Stimulated activated CD8-positive, alpha-beta memory T cell treated with anti-CD3 and anti-CD28 coated beads, Interleukin-12 subunit alpha, Interleukin-12 subunit beta, amount 100 ng/mL, for 24 hours (primary cell): ENCODE results near the gene STX18.
"Not testable (repeated sequence)": the region's sequence is repeated elsewhere in the genome, so short reads cannot be mapped to it uniquely, and the experiment has no call there.

Source experiments
- DNase-seq: peaks from one replicate; pipeline ENCODE4 v3.0.0-alpha.2; 2020; ENCODE audit errors: extremely low read depth

The STX18 gene

DNA sequence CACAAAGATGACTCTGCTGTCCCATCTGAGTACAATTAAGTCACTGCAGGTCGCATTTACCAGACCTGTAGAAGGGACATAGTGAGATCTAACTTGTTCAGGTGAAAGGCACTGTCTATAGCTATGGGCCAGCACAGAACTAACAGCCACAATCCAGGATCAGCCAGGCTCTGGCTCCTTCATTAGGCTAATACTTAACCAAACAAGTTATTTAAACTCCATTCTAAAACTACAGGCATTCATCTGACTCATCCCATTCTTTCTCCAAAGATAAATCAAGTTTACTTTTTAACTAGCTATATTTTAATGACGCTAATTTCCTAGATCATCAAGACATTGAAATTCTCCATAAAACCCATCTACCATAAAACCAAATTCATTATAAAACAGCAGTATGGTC, 62.5 kb downstream of the STX18 start:
- DNase-seq = no peak

DNA sequence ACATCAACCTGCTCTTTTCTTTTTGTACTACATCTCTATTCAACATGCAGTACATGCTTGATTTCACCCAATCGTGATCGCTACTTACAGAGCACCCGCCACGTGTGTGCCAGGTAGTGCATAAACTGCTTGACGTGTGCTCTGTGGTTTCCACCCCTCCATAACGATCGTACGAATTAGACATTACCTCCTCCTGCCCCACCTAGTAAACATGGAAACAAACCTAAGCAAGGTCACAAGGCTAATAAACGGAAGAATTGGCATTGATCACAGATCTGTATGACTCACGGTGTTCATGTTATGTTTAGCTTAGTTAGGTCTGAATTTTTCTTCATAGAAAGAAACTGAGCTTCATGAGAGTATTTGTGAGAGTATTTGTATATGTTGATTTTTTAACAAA, 64.1 kb downstream of the STX18 start:
- DNase-seq = no peak

DNA sequence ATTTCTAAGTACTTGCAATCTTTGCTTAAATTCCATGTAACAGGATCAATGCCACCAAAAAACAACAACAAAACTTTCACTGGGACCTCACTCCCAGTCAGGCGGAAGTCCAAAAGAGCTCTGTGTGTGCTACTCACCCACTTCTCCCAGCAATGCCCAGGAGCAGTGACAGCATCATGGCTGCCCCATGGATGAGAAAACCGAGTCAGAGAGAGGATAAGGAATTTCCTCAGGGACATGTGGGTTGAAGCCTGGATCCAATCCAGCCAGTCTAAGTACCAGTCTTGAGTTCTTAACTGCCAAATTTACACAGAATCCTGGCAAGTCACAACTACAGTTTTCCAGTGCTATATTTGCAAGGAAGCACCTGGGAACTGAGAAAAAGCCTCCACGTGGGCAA, 64.5 kb downstream of the STX18 start:
- DNase-seq = no peak

DNA sequence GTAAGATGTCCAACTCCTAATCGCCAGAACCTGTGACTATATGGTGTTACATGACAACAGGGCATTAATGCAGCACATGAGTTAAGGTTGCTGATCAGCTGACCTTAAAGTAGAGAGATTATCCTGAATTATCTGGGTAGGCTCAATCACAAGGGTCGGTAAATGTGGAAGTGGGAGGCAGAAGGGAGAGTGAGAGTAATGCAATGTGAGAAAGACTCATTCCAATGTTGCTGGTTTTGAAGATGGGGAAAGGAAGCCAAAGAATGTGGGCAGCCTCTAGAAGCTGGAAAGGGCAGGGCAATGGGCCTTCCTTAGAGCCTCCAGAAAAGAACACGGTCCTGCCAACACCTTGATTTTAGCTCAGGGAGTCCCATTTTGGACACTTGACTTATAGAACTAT, 67.4 kb downstream of the STX18 start:
- DNase-seq = no peak

DNA sequence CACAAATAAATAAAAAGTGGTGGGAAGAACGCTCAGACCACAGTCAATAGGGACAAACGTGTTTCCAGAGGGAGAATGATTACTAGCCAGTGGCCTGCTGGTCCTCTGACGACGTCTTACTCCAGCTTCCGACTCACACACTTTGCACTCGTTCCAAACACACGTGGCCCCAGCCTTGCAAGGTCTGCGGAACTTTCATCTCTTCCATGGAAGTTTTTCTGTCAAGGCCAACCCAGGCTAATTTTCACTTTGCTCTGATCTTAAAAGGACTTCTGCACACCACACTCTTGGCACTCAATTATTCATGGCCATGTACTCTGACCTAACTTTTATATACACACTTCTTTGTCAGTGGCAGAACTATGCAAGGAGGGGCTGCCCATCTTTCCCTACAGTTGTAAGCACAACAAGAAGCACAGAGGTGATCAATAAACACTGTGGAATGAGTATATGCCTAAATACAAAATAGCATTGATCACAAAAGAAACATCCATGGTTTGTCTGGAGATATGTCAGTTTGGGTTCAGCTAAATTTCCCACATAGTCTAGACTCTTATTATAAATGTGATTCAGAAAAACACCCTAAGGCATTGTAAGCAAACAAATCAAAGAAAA, 69.4 kb downstream of the STX18 start:
- no peak for DNase-seq

DNA sequence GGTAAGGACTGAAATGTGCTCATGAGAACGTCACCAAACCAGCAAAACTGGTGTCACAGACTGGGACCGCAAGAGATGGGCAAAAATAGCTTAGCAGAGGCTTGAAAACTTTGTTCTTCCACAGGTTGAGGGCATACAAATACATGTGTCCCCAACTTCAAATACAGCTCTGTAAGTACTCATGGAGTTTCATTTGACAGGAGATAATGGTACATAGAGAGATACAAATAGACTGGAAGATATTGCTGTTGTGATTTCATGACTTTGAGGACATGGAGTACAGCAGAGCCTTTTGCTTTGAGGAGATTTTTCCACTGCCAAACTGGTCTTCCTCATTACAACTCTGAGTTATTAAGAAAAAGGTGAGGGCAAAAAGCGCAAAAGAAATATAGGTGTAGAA, 70.7 kb downstream of the STX18 start:
- no peak for DNase-seq

DNA sequence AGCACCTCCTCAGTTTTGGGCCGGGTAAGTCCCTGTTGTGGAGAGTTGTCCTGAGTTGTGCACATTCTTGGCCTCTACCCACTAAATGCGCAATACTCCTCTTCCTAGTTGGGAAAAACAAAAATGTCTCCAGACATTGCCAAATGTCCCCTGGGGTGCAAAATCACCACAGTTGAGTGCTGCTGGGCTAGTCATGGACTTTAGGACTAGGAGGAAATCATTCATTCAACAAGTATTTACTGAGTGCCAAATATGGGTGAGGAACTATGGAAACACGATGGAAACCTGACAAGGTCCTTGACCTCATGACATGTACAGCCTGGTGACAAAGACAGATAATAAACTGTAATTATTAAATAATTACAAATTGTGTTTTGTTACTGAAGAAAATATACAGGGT, 71.6 kb downstream of the STX18 start:
- no peak for DNase-seq

DNA sequence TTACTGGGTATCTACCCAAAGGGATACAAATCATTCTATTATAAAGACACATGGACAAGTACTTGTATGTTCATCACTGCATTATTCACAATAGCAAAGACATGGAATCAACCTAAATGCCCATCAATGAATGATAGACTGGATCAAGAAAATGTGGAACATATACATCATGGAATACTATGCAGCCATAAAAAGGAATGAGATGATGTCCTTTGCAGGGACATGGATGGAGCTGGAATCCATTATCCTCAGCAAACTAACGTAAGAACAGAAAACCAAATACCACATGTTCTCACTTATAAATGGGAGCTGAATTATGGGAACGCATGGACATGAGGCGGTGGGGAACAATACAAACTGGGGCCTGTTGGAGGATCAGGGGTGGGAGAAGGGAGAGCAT, 76.6 kb downstream of the STX18 start:
- not testable (repeated sequence) for DNase-seq

DNA sequence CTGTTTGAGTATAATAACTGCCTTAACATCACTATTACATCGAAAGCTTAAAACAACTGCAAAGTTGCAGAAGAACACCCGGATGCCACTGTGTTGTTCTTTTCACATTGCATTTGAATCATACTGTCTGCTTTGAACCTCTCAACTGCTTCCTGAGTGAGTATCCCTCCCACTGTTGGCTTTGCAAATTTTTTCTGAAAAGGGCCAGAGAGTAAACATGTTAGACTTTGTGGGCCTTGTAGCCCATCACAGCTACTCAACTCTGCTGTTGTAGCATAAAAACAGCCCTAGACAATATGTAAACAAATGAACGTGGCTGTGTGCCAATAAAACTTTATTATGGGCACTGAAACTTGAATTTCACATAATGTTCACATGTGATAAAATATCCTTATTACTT, 78.9 kb downstream of the STX18 start:
- DNase-seq = no peak

DNA sequence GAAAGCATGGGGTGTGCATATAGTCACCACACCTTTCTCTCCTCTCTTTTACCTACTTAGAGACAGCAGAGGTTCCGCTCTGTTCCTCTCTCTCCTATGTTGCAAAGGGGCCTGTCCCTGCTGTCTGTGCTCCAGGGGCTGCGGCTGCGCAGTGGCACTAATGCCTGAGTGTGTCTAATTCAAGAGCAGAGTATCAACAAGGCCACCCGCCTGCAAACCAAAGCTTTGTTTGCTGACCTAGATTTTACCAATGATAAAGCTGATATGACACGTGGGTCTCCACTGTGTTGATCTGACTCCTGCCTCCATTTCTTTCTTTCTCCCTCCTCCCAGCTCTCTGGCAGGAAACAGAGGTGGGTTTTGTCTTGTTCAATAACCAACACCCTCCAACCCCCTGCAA, 80.0 kb downstream of the STX18 start:
- DNase-seq = no peak

DNA sequence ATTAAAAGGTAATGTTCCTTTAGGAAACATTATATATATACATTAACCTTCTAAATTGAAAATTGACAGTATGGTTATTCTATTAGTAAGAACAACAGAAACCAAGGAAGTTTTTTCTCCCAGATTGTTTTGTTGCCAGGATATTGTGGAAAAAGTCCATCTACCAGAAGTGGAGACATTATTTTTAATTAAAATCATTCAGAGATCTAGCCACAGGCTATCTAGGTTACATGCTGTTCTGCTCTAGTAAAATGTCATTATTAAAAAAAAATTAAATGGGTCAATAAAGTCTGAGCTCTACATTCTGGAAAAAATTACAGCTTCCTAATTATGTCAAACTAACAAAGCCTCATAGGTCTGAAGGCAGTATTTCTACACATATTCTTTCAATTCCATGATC, 80.7 kb downstream of the STX18 start:
- DNase-seq = no peak

DNA sequence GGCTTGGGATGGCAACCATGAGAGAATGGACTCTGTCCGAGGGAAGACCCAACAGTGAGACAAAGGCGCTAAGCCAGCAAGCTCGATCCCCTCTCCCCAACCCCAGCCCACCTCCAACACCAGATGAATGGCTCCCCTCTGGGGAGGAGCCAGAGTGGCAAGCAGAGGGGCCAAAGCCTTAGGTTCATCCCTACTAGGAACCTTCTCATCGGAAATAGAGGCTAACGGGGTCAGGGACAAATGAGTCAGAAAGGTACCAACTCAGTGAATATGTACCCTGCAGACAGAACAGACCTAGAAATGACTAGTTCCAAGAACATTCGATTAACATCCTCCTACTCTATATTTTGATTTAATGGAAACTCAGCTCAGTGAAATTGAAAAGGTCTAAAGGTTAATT, 81.1 kb downstream of the STX18 start:
- no peak for DNase-seq

DNA sequence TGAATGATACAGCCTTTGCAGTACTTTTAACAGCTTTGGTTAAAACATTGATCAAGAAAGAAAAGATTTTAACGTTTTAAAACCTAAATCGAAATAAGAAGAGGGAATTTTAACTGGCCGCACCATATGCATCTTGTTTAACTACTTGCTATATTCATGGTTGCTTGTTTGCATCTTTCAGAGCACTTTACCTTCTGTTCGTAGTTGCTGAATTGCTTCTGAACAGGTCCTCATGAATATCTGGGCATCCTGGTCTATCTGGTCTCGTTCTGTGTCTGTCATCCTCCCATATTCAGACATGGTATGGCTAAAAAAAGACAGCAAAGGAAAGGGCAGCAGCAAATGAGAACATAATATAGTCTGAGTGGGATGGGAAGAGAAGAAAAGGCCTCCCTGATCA, 82.7 kb downstream of the STX18 start:
- DNase-seq = no peak

DNA sequence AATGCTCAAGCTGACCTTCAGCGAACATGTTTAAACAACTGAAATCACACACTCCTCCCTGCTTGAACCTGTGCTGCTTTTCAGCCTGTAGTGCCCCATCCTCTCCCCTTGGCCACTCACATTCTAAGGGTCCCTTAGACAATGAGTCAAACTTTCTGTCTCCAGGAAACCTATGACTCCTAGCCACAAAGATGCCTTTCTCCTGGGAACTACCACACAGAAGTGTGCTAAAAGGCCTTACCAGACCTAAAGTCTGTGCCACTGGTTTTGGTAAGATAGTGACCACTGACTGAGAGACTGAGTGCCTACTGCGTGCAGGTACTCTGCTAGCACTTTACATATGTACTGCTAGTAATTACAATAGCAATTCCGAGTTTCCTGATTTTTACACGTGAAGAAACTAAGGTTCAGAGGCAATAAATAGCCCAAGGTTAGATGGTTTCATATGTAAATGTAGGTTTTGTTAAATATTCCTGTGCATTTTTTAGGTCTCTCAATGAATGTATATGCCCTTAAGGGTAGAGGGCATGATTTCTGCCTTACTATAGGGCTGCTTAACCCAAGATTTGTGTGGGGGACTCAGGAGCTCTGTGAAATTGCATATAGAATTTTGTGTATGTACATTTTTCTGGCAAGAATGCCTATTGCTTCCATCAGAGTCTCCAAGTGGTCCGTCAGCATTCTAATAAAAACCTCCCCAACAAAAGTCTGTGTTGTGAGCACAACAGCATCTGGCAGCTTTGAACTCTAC, 83.9 kb downstream of the STX18 start:
- no peak for DNase-seq

DNA sequence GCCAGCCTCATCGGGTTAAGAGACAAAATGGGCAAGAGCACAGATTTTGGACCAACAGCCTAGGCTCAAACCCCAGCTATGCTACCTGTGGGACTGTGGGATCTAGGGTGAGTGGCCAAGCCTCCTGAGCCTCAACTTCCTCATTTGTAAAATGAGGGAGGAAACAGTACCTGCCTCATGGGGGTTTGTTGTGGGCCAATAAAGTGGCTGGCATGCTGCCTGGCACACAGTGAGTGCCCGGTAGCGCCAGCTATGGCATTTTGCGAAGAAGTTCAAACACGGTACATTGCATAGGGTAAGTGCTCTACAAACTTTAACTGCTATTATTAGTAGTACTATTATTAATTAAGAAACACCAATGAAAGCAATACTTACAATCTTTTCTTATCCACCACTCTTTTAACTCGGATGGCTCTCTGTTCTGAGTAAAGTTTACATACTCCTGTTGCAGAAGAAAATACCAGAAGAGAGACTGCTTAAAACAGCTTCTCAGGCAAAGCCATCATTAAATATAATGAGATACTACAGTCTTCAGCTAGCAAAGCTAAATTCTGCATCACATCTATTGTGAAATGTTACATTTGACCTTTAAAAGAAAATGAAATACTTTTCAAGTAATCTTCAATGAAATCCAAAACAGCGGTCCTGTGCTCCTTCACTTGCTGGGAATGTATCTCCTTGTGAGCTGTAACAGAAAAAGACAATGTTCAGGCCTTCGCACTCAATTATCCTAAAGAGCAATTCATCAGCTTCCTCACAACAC, 84.9 kb downstream of the STX18 start:
- no peak for DNase-seq

DNA sequence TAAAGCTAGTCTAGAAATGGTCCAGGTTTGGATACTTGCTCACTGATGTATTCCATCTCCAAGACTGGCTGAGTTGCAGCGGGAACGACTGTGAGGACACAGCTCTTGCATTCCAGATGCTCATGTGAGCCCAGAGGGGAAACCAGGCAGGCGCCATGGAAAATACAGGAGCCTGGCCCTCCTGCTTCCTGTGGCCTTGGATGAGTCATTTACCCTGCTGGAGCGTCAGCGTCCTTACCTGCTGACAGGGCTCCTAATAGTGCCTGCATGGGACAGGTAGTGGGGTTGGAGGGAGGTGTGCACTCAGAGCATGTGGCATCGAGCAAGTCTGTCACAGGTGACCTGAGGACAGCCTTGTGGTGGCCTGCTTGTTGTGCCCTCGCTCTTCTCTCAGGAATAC, 85.5 kb downstream of the STX18 start:
- no peak for DNase-seq

DNA sequence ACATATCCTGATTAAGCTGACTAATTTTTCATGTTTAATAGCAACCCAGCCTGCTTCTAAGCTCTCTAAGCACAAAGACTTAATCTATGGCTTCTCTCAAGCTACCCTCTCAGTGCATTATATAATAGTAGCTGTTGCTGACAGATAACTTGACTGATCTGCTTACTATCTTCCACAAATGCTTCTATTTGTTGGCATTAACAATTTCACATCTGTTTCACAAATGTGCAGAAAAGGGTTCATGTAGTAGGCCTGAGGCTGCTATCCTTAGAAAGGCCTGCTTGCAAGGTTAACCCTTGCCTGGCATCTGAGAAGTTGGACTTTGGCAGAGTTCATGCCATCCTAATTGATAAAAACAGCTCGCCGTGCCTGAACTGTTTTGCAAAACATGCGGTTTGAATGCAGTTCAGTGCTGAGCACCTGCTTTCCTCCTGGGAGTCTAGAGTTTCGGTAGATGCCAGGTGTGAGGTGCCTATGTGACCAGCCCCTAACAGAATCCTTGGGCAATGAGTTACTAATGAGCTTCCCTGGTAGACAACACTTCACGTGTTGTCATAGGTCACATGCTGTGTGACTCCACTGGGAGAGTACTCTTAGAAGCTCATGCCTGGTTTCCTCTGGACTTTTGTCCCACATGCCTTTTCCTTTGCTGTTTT, 86.5 kb downstream of the STX18 start:
- no peak for DNase-seq

DNA sequence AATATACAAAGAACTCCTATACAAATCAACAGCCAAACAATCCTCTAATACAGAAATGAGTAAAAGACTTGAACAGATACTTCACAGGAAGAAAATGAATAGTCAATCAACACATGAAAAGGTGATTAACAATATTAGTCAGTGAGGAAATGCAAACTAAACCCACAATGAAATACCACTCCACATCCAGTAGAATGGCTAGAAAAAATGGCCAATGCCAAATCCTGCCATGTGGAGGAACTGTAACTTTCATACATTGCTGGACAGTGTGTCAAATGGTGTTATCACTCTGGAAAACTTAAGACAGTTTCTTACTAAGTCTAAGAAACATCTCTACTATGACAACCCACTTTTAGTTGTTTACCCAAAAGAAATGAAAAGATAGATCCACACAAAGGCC, 95.4 kb downstream of the STX18 start:
- DNase-seq = no peak

DNA sequence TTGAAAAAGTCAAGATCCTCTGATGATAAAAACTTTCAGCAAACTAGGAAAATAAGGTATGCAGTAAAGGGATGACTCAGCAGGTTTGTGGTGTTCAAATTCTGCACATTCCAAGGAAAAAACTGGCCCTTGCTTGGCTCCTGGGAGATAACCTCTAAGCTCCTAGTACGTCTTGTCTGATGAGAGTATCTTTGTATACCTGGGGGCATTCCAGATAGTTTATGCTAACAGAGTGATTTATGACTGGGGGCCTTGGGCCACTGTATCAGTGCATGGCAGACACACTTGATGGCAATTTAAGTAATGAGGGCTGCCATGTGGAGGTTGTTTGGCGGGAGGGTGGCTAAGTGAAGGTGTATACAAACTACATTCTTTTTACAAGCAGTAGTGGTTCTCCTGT, 98.0 kb downstream of the STX18 start:
- DNase-seq = no peak

DNA sequence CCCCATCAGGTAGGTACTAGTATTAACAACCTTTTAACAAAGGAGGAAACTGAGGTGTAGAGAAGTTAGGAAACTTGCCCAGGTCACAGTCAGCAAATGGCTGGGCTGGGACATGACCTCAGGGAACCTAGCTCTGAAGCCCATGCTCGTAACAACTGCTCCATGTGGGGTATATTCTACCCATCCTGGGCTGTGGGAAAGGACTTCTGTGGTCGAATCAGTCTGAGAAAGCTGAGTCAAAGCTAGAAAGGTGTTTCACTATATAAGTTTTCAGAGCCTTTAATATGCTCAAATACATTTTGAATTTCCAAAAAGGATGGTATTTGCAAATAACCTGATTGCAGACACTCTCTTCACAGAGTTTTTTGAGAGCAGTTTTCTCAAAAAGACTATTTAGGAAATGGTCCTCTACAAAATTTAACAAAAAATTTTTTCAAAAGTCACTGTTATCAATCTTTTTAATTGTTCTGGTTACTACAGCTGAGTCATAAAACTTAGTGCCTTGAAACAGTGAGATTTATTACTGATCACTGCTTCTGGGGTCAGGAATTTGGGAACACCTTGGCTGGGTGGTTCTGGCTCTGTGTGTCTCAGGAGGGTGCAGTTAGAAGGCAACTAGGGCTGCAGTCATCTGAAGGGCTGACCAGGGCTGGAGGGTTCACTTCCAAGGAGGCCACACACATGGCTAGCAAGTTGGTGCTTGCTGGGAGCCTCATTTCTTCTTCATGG, 101.4 kb downstream of the STX18 start:
- no peak for DNase-seq

DNA sequence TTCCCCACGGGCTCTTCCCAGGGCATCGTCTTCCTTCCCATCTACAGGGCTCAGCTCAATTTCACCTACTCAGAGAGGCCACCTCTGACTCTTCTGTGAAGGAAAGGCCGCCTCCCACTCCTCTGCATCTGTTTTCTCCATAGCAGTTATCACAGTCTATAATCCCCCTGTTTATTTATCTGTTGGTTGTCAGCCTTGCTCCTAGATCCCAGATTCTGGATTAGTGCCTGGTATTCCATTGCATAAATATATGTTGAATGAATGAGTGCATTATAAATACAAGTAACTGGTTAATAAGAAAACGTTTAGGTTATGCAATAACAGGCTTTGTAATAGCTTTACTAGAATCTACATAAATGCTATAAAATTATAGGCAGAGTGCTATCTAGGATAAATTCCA, 102.1 kb downstream of the STX18 start:
- no peak for DNase-seq

DNA sequence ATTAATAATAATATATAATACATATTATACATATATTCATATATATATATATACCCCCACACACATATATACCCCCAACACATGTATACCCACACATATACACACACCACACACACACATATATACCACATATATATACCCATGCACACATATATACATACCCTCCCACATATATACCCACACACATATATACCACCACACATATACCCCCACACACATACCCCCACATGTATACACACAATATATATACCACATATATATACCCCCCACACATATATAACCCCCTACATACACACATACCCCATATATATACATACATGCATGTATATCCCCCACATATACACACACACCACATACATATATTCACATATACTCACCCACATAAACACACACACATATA, 103.0 kb downstream of the STX18 start:
- DNase-seq = no peak
